T-helper 22 cell (primary cell): ENCODE results near the gene SNRPB.
A peak's percentile ranks its signal among the peaks of the same experiment; 100 is the strongest.

Source experiments
- DNase-seq: peaks from one replicate; pipeline ENCODE4 v3.0.0-alpha.2; 2020; ENCODE audit warnings: low read depth

SNRPB gene

DNA sequence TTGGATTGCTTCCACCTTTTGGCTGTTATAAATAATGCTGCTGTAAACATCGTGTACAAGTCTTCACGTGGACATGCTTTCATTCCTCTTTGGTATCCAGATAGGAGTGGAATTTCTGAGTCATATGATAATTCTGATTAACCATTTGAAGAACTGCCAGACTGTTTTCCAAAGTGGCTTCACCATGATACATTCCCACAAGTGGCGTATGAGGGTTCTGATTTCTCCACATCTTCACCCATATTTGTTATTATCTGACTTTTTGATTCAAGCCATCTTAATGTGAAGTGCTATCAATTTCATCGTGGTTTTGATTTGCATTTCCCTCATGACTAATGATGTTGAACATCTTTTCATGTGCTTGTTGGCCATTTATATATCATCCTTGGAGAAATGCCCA, 2.9 kb upstream of the SNRPB start:
- DNase-seq = no peak

GRCh38 chr20:2469991-2470422, 582 bp downstream of the SNRPB start:
- DNase-seq = peak; percentile 49

DNA sequence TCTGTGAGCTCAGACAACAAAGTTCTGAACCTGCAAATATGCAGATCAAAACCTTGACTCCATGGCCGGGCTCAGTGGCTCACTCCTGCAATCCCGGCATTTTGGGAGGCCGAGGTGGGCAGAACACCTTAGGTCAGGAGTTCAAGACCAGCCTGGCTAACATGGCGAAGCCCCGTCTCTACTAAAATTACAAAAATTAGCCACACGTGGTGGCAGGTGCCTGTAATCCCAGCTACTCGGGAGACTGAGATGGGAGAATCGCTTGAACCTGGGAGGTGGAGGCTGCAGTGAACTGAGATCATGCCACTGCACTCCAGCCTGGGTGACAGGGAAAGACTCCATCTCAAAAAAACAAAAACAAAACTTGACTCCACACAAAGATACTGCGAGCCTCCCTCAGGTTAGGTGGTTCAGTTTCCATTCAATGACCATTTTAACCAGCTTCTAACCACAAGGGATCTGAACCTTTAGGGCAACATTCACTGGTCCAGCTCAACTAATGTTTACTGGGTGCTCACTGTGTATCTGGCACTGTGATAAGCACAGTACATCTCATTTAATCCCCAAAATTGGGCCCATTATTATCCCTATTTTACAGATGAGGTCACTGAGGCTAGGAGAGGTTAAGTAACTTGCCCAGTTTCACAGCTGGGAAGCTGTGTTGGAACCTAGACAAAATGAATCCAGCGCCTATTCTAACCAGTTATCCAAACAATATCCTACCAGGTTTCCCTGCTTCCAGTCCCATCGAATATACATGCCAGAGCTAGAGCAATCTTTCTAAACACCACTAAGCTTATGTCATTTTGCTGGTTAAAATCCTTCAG, 1.8 kb downstream of the SNRPB start:
- DNase-seq = no peak

DNA sequence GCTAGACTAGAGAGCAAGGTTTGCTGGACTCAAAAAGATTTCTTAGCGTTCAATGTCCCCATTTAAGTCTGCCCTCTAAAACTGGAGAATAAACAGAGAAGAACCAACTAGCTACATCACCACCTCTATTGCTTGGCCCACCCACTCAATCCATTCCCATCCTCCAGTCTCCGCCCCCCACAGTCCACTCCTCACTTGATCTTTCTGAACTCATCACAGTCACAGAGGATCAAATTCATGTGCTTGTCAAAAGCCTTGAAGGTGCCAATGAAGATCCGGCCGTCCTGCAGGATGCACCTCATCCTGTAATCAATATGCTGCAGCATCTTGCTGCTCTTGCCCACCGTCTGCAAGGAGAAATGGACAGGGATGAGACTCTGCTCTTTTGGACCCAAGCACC, 3.2 kb downstream of the SNRPB start:
- no peak for DNase-seq

GRCh38 chr20:2465100-2465499, 5.5 kb downstream of the SNRPB start:
- DNase-seq = no peak

DNA sequence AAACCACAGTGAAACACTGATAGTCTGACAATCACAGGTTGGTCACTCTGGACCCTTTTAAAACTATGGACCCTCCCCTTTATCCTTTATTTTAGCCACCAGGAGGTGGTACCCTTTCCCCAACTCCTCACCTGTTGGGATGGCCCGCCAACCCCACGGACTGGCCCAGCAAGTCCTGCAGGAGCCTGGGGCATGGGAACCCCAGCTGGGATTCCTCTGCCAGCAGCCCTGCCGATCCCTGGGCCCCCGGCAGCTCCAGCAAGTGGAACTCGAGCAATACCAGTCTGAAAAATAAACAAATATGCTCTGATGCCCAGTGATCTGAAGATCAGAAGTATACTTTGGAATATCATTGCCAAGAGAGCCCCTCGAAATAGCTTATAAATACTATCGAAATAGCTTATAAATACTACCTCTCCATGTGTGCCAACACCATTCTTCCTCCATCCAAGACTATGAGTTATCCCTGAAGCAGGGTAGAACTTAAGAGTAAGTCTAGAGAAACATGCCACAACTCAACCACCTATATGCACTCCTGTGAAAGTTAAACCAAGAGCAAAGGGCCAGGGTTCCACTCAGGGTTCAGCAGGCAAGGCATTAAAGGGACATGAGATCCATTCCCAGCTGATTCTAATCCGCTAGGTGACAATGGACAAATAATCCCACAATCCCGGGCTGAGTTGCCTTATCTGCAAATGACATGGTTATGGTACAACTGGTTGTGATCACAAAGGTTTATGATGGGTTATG, 6.8 kb downstream of the SNRPB start:
- DNase-seq = no peak

DNA sequence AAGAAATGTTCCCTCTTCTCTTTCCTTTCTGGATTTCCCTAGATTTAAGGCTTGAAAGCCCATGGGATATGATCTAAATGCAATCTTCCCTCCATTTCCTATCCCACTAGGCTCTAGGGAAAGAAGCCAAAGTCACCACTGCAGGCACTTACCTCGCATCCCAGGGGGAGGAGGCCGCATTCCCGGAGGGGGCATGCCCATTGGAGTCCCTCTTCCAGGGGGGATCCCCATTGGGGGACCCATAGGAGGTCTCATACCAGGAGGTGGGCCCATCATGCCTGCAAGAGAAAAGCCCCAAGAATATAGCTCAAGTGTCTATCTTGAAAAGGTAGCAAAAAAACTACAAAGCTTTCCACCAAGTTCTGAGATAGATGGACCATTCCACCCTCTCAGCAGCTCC, 8.1 kb downstream of the SNRPB start:
- no peak for DNase-seq

DNA sequence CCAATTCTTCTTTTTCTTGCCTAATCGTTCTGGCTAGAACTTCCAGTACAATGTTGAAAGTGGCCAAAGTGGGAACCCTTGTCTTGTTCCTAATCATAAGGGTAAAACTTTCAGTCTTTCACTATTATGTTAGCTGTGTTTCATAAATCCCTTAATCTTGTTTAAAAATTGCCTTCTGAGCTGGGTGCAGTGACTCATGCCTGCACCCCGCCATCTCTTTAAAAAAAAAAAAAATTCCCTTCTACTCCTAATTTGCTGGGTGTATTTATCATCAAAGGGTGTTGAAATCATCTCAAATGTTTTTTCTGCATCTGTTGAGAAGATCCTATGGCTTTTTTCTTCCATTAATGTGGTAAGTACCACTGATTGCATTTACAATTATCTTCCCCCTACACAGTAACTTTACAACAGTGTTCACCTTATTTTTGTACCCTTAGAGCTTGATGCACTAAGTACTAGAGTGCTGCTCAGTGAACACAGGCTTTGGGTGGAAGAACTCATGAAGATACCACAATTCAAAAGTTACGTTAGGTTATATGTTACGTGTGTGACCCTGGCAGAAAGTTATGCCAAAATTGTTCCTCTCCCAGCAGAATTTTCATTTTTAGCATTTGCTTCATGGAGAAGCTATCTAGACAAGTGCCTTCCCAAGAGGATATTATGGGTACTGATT, 9.7 kb downstream of the SNRPB start:
- no peak for DNase-seq

- no peak for DNase-seq
These were observed 10.4 kb downstream of the SNRPB start for GRCh38 chr20:2459981-2460751.

- no peak for DNase-seq
These were observed 11.6 kb downstream of the SNRPB start for GRCh38 chr20:2458919-2459499.

- no peak for DNase-seq
These were observed 14.7 kb downstream of the SNRPB start for GRCh38 chr20:2455771-2456497.

DNA sequence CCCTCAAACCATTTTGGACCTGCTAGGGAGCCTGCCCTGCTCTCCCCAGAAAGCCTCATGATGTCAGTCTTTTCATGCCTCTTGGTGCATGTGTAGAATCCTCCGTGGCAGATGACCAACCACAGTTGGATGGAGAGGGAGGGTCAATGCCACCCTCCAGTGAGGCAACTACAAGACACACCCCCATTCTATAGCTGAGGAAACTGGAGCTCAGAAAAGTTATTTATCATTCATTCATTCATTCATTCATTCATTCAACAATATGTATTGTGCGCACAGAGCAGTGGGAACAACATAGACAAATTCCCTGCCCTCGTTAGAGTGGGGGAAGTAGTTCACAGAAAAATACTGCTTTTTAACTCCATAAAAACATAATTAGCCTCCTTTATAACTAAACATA, 16.8 kb downstream of the SNRPB start:
- DNase-seq = no peak

DNA sequence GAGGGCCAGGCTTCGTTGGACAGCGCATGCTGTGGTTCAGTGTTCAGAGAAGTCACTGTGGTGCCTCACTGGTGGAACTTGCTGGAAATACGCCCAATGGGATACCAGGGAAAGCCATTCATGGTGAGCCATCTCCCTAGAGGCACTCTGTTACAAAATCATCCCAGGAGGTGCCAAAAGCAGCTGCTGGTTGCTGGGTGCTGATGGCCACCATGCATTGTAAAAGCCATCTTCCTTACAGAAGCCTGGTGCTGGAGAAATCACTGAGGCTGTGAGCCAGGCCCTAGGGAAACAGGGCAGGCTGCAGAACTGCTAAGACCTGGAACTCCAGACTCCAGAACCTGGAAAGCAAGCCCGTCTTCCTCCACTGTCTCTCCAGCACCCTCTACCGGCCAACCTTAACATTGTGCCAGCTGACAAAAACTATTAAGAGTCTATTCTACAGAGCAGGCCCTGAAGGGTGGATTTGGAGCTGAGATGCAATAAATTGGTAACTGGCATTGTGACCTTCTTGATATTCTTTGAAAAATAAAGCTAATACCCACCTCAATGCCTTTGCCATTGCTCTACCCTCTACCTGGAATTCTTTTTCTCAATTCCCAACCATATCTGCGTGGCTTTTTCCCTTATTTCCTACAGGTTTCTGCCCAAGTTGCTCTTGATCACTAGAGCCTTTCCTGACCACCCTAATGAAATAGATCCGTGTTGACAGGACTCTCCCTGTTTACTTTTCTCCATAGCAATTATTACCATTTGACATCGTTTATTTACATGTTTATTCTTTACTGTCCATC, 18.5 kb downstream of the SNRPB start:
- DNase-seq = peak; percentile 14

DNA sequence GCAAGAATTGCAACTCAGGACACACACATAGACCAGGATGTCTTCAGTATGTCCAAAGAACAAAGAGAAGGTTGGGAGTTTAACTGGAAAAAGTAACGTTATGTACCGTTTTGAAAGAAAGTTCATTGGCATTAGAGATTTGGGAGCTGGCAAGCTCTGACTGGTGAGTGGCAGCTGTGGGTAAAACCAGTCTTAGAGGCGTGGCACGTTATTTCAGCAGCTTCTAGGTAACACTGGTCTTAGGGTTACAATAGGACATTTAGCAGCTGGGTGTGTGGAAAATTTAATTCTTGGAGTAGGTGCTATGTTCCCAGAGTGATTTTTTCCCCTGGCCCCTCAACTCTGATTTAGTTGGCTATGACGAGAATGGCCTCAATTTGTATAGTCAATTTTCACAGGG, 19.2 kb downstream of the SNRPB start:
- no peak for DNase-seq

- DNase-seq = no peak
These were observed 21.2 kb downstream of the SNRPB start for GRCh38 chr20:2449386-2449785.

DNA sequence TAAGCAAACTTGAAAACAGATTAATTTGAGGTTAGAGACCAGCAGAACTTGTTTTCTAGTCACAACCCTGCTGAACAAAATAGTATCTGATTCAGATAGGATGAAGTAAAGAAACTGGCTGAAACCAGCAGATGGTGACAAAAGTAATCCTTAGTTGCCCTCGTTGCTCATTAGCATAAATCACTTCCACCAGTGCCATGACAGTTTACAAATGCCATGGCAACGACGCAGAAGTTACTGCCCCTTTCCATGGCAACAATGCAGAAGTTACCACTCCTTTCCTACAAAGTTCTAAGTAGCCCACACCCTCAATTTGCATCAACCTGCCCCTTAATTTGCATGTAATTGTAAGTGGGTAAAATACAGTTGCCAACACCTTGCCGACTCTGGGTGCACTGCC, 23.7 kb downstream of the SNRPB start:
- no peak for DNase-seq

DNA sequence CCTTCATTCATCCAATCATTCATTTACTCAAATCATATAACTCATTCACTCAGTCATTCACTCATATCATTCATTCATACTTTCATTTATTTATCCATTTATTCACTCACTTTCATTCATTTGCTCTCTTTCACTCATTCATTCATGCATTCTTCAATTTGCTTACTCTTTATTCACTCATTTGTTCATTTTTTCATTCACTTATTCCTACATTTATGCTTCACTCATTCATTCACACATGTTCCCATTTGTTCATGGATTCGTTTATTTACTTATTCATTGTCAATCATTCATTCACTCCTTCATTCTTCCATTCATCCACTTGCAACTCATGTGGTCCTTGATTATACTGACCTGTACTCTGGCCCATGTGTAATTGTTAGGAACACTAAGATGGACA, 39.4 kb downstream of the SNRPB start:
- no peak for DNase-seq

DNA sequence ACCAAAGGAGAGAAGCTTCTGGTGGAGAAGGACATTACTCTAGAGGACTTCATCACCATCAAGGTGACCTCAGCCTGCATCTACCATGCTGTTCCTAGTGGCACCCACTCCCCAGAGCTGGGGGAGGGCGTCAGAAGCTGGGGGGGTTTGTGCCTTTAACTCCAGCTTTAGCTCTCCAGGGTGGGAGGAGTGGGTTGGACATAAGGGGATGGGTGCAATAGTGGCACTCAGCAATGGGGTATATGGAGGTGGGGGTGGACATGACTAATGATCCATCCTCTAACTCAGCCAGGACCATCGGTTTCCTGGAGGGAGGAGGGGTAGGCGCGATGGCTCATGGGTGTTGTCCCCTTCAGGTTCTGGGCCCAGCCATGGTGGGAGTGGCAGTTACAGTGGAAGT, 40.1 kb downstream of the SNRPB start:
- DNase-seq = no peak

GRCh38 chr20:2429051-2429450, 41.5 kb downstream of the SNRPB start:
- no peak for DNase-seq

DNA sequence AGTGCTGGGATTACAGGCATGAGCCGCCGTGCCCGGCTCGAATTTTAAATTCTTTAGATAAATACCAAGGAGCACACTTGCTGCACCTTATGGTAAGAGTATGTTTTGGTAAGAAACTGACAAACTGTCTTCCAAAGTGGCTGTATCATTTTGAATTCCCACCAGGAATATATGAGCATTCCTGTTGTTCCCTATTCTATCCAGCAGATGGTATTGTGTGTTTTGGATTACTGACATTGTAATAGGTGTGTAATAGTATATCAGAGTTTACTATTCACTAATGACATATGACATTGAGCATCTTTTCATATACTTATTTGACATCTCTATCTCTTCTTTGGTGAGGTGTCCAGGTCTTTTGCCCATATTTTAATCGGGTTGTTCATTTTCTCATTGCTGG, 49.3 kb downstream of the SNRPB start:
- DNase-seq = no peak
